HCT116 (cell line): ENCODE results near the gene ZNF678. TPM values are rescaled to one million over a fixed set of nuclear protein-coding genes. Genes with fewer than 3 reads are reported as not detected.

Source experiments
- ATAC-seq: fragments of 200-7000 bp; cut with Tn5 transposase; 2 replicates; pipeline ENCODE4 v1.9.1; 2020; ENCODE audit warnings: mild to moderate bottlenecking, moderate library complexity
- BruUV-seq: library from RNA; stranded (reverse); fragments of 400-500 nt; replicated peaks from 2 replicates; lab custom pipeline; 2021; lab: Mats Ljungman, UMichigan
- CTCF ChIA-PET: fragments of 300-600 bp; sonication (Branson Sonifier 250); formaldehyde crosslinking; loops from one replicate; lab custom pipeline; 2021; ENCODE audit warnings: antibody characterized with exemption; lab: Charles Lee
- POLR2A ChIA-PET: fragments of 300-600, 350-600 bp; sonication (Branson Sonifier 250); formaldehyde crosslinking; loops from one replicate; lab custom pipeline; 2021; ENCODE audit warnings: antibody characterized with exemption; lab: Charles Lee
- RAD21 ChIA-PET, 2 experiments: fragments of 300-600 bp; sonication (Branson Sonifier 250); formaldehyde crosslinking; loops; one replicate each; lab custom pipeline; 2023; ENCODE audit warnings: low total read pairs in 2 of 2; ENCODE audit not compliant: uncharacterized antibody in 2 of 2, unreplicated experiment in 2 of 2, low non-redundant PET in 1 of 2; lab: Charles Lee
- DNase-seq: peaks from one replicate; pipeline ENCODE4 v3.0.0-alpha.2; 2010; ENCODE audit warnings: low read depth, low spot score
- H2AFZ ChIP-seq: fragments of 200-600 bp; shearing (Covaris generic), sonication (generic); 2 replicates; pipeline ENCODE4 v1.6.1; 2017; ENCODE audit warnings: low read depth, mixed run types, mixed read lengths, antibody characterized with exemption, low read length; ENCODE audit not compliant: poor library complexity, severe bottlenecking
- H3K27ac ChIP-seq: 2 replicates; pipeline ENCODE4 v1.5.1; 2012; ENCODE audit warnings: low read depth, low read length
- H3K27me3 ChIP-seq: fragments of 200-600 bp; sonication (generic); 2 replicates; pipeline ENCODE4 v1.6.1; 2016; ENCODE audit warnings: mixed run types, low read length, mixed read lengths; ENCODE audit not compliant: insufficient read depth
- H3K36me3 ChIP-seq, 2 experiments: fragments of 200-500 bp in 1 of 2; fragments of 200-600 bp in 1 of 2; sonication (Bioruptor generic) in 1 of 2; sonication (generic) in 1 of 2; 2 replicates each; pipeline versions ENCODE4 v1.5.1 to v1.6.1; 2014 to 2016; ENCODE audit warnings: low read length in 2 of 2, inconsistent platforms in 1 of 2, mixed read lengths in 1 of 2, mixed run types in 1 of 2; ENCODE audit not compliant: insufficient read depth in 2 of 2, control insufficient read depth in 1 of 2
- H3K4me1 ChIP-seq, 2 experiments: fragments of 200-600 bp in 1 of 2; sonication (generic) in 1 of 2; 2 replicates each; pipeline versions ENCODE4 v1.5.1 to v1.6.1; 2012 to 2017; ENCODE audit warnings: low read length in 2 of 2, inconsistent platforms in 1 of 2, mild to moderate bottlenecking in 1 of 2, mixed read lengths in 1 of 2, mixed run types in 1 of 2, moderate library complexity in 1 of 2; ENCODE audit not compliant: insufficient read depth in 2 of 2, control insufficient read depth in 1 of 2
- H3K4me2 ChIP-seq: fragments of 200-600 bp; sonication (generic); 2 replicates; pipeline ENCODE4 v1.6.1; 2017; ENCODE audit warnings: mixed run types, low read length, mixed read lengths
- H3K4me3 ChIP-seq, 2 experiments: fragments of 200-600 bp in 1 of 2; sonication (generic) in 1 of 2; replicated peaks in 1 of 2; 2 replicates each; pipeline ENCODE4 v1.5.1; 2011 to 2016; ENCODE audit warnings: low read length in 2 of 2, control low read depth in 1 of 2, low read depth in 1 of 2, mild to moderate bottlenecking in 1 of 2, mixed read lengths in 1 of 2, mixed run types in 1 of 2
- H3K79me2 ChIP-seq: fragments of 200-600 bp; sonication (generic); 2 replicates; pipeline ENCODE4 v1.6.1; 2017; ENCODE audit warnings: mild to moderate bottlenecking, mixed run types, low read length, moderate library complexity, mixed read lengths; ENCODE audit not compliant: insufficient read depth
- H3K9ac ChIP-seq: fragments of 200-600 bp; sonication (generic); 2 replicates; pipeline ENCODE4 v1.6.1; 2016; ENCODE audit warnings: low read length, mixed read lengths
- H3K9me2 ChIP-seq: fragments of 200-600 bp; sonication (generic), shearing (Covaris generic); 2 replicates; pipeline ENCODE4 v1.6.1; 2017; ENCODE audit warnings: mixed run types, mild to moderate bottlenecking, moderate library complexity; ENCODE audit not compliant: insufficient read depth
- H3K9me3 ChIP-seq, 2 experiments: fragments of 200-500 bp in 1 of 2; fragments of 200-600 bp in 1 of 2; sonication (Bioruptor generic) in 1 of 2; sonication (generic) in 1 of 2; 2 replicates each; pipeline ENCODE4 v1.6.1; 2014 to 2017; ENCODE audit warnings: low read length in 2 of 2, mixed read lengths in 2 of 2, inconsistent platforms in 1 of 2, low read depth in 1 of 2, mild to moderate bottlenecking in 1 of 2, mixed run types in 1 of 2, moderate library complexity in 1 of 2; ENCODE audit not compliant: control insufficient read depth in 1 of 2, insufficient read depth in 1 of 2
- H4K20me1 ChIP-seq: fragments of 200-600 bp; sonication (generic), shearing (Covaris generic); 2 replicates; pipeline ENCODE4 v1.6.1; 2017; ENCODE audit warnings: mixed run types, mild to moderate bottlenecking, moderate library complexity; ENCODE audit not compliant: insufficient read depth
- CBX3 ChIP-seq: IDR thresholded peaks from 2 replicates; pipeline ENCODE4 v1.6.1; 2012; ENCODE audit warnings: low read depth
- CEBPB ChIP-seq: IDR thresholded peaks from 2 replicates; pipeline ENCODE4 v1.6.1; 2012; ENCODE audit warnings: low read depth
- CTCF ChIP-seq, 3 experiments: fragments of 200-600 bp in 1 of 3; sonication (generic) in 1 of 3; IDR thresholded peaks in 2 of 3; conservative IDR thresholded peaks in 1 of 3; 2 replicates each; pipeline ENCODE4 v1.5.1; 2012 to 2017; ENCODE audit warnings: low read depth in 2 of 3, low read length in 2 of 3, antibody characterized with exemption in 1 of 3, borderline replicate concordance in 1 of 3, control low read depth in 1 of 3, mild to moderate bottlenecking in 1 of 3, mixed read lengths in 1 of 3, mixed run types in 1 of 3, moderate library complexity in 1 of 3; ENCODE audit not compliant: insufficient read depth in 1 of 3
- EGR1 ChIP-seq: IDR thresholded peaks from 2 replicates; pipeline ENCODE4 v1.6.1; 2012; ENCODE audit warnings: low read depth
- ELF1 ChIP-seq: IDR thresholded peaks from 2 replicates; pipeline ENCODE4 v1.6.1; 2012; ENCODE audit warnings: low read depth, borderline replicate concordance
- EZH2phosphoT487 ChIP-seq: fragments of 200-600 bp; IDR thresholded peaks from 2 replicates; pipeline ENCODE4 v1.6.1; 2018; ENCODE audit warnings: antibody characterized with exemption, borderline replicate concordance
- POLR2A ChIP-seq: IDR thresholded peaks from 2 replicates; pipeline ENCODE4 v1.7.0; 2011; ENCODE audit warnings: borderline replicate concordance; ENCODE audit not compliant: insufficient read depth, insufficient read length; ENCODE audit errors: extremely low read depth
- RAD21 ChIP-seq: IDR thresholded peaks from 2 replicates; pipeline ENCODE4 v1.6.1; 2012; ENCODE audit warnings: low read depth, mild to moderate bottlenecking
- REST ChIP-seq: IDR thresholded peaks from 2 replicates; pipeline ENCODE4 v1.6.1; 2012; ENCODE audit warnings: low read depth
- SIN3A ChIP-seq: IDR thresholded peaks from 2 replicates; pipeline ENCODE4 v1.6.1; 2012; ENCODE audit warnings: low read depth
- SP1 ChIP-seq: IDR thresholded peaks from 2 replicates; pipeline ENCODE4 v1.6.1; 2012; ENCODE audit warnings: low read depth
- TCF7L2 ChIP-seq: IDR thresholded peaks from 2 replicates; pipeline ENCODE4 v1.7.0; 2011; ENCODE audit warnings: borderline replicate concordance, inconsistent platforms; ENCODE audit not compliant: insufficient read depth, insufficient read length; ENCODE audit errors: extremely low read depth
- YY1 ChIP-seq: IDR thresholded peaks from 2 replicates; pipeline ENCODE4 v1.6.1; 2011; ENCODE audit warnings: low read length, low read depth, moderate library complexity, mild to moderate bottlenecking; ENCODE audit not compliant: insufficient replicate concordance; ENCODE audit errors: extremely low read depth
- ZBTB33 ChIP-seq: IDR thresholded peaks from 2 replicates; pipeline ENCODE4 v1.6.1; 2011; ENCODE audit warnings: mild to moderate bottlenecking, low read length, moderate library complexity; ENCODE audit not compliant: insufficient replicate concordance; ENCODE audit errors: extremely low read depth
- ZFX ChIP-seq: fragments of 450-650 bp; IDR thresholded peaks from 2 replicates; pipeline ENCODE4 v1.6.1; 2017
- intact Hi-C: fragments of 100-400 bp; cut with micrococcal nuclease; formaldehyde crosslinking; loops from 2 replicates; pipeline ENCODE4 v1.10.0; 2022
- total RNA-seq: library from RNA; stranded (reverse); gene quantifications from one replicate; pipeline ENCODE4 v1.2.1, GENCODE V29; 2021; ENCODE audit not compliant: unreplicated experiment

Gene ZNF678
- total RNA-seq, 1 experiment from 2014 or later = 6.1 TPM

GRCh38 chr1:227612658-227613057 lies 49.3 kb downstream of the ZNF678 start:
- RAD21 ChIA-PET = no interaction called here
- CTCF ChIA-PET = no interaction called here
- no peak overlapping the region for H3K9ac ChIP-seq
- ATAC-seq (no peak), DNase-seq (no peak)
- no peak overlapping the region for H3K27ac ChIP-seq
- H4K20me1 ChIP-seq = no peaks in the 10 kb centered on the region
- intact Hi-C loops = no loop called here
- no peaks in the 10 kb centered on the region for H3K9me2 ChIP-seq
- H2AFZ ChIP-seq = no peak overlapping the region
- H3K36me3 ChIP-seq = no peaks in the 10 kb centered on the region
- TF ChIP-seq SIN3A (no peak), ELF1 (no peak), CTCF (IDR thresholded peaks at IDR 0.05 in 2 of 3, conservative IDR thresholded peaks at IDR 0.05 in 1 of 3; ENCODE audit: borderline replicate concordance in 1 of 3, insufficient read depth in 1 of 3, low read depth in 2 of 3, low read length in 2 of 3) (no peak), RAD21 (no peak), CBX3 (no peak), EGR1 (no peak), YY1 (no peak), REST (no peak), CEBPB (no peak), SP1 (no peak), EZH2phosphoT487 (no peak), ZFX (no peak), TCF7L2 (no peak), ZBTB33 (no peak), POLR2A (no peak)
- POLR2A ChIA-PET = no interaction called here
- no TSS peak for BruUV-seq
- H3K79me2 ChIP-seq = no peaks in the 10 kb centered on the region; the same call in 1 of the 2 replicates
- peaks cover under 1 to 9% of the 10 kb centered on the region in 2 experiments; a peak in 3 of 4 replicates for H3K9me3 ChIP-seq
- H3K4me2 ChIP-seq = no peak overlapping the region
- no peaks in the 10 kb centered on the region for H3K4me1 ChIP-seq
- no peaks in the 10 kb centered on the region for H3K27me3 ChIP-seq
- no peak overlapping the region for H3K4me3 ChIP-seq
